Spleen (tissue), 11 donors: ENCODE results near the gene KIF25. TPM values are rescaled to one million over a fixed set of nuclear protein-coding genes. Genes with fewer than 3 reads are reported as not detected.

Experiments
- DNase-seq: peaks from one replicate; pipeline ENCODE4 v3.0.0-alpha.2; 2020
- H3K27ac ChIP-seq, 8 donors: fragments of 200-600 bp; sonication (generic) in 7 of 8; 1 replicate in 4 of 8; 2 replicates in 4 of 8; pipeline versions ENCODE4 v1.5.0 to v1.8.0; 2016 to 2021; ENCODE audit warnings: inconsistent platforms in 4 of 8, mild to moderate bottlenecking in 4 of 8, moderate library complexity in 1 of 8
- H3K27me3 ChIP-seq, 7 donors: fragments of 200-600 bp; sonication (generic) in 6 of 7; replicated peaks in 1 of 7; 1 replicate in 4 of 7; 2 replicates in 3 of 7; pipeline versions ENCODE4 v1.5.0 to v1.8.0; 2016 to 2021; ENCODE audit warnings: inconsistent platforms in 3 of 7, mild to moderate bottlenecking in 1 of 7
- H3K36me3 ChIP-seq, 6 donors: fragments of 200-600 bp; sonication (generic) in 5 of 6; 1 replicate in 4 of 6; 2 replicates in 2 of 6; pipeline versions ENCODE4 v1.5.0 to v1.8.0; 2016 to 2021; ENCODE audit warnings: inconsistent platforms in 2 of 6
- H3K4me1 ChIP-seq, 6 donors: fragments of 200-600 bp; sonication (generic) in 5 of 6; 1 replicate in 3 of 6; 2 replicates in 3 of 6; pipeline versions ENCODE4 v1.5.0 to v1.8.0; 2016 to 2021; ENCODE audit warnings: inconsistent platforms in 3 of 6
- H3K4me3 ChIP-seq, 8 donors: fragments of 200-600 bp; sonication (generic) in 7 of 8; 1 replicate in 4 of 8; 2 replicates in 4 of 8; pipeline versions ENCODE4 v1.5.0 to v1.8.0; 2016 to 2021; ENCODE audit warnings: inconsistent platforms in 4 of 8, mild to moderate bottlenecking in 4 of 8, moderate library complexity in 2 of 8
- H3K9me3 ChIP-seq, 8 donors: fragments of 200-600 bp; sonication (generic) in 7 of 8; 1 replicate in 4 of 8; 2 replicates in 4 of 8; pipeline versions ENCODE4 v1.5.0 to v1.8.0; 2016 to 2021; ENCODE audit warnings: inconsistent platforms in 4 of 8
- CTCF ChIP-seq, 11 experiments: fragments of 200-600 bp in 7 of 11; fragments of 450-650 bp in 4 of 11; sonication (generic) in 4 of 11; IDR thresholded peaks in 8 of 11; conservative IDR thresholded peaks in 3 of 11; 1 replicate in 7 of 11; 2 replicates in 4 of 11; pipeline versions ENCODE4 v1.4.0 to v1.8.0; 2016 to 2021; ENCODE audit warnings: antibody characterized with exemption in 11 of 11, inconsistent platforms in 4 of 11, mild to moderate bottlenecking in 1 of 11
- POLR2A ChIP-seq, 3 donors: fragments of 450-650 bp; IDR thresholded peaks; one replicate each; pipeline ENCODE4 v1.5.1; 2017; ENCODE audit warnings: antibody characterized with exemption in 3 of 3, mild to moderate bottlenecking in 1 of 3
- POLR2AphosphoS5 ChIP-seq, 3 donors: sonication (generic); formaldehyde crosslinking; IDR thresholded peaks; one replicate each; pipeline ENCODE4 v1.5.1; 2017; ENCODE audit warnings: antibody characterized with exemption in 3 of 3
- WGBS, 5 donors: extraction: QIAGEN DNeasy Blood & Tissue Kit in 3 of 5; methylation state at CpG; one replicate each; pipeline versions ENCODE4 v1.1.5 to v1.1.7; 2013 to 2018; 5-methylcytosine and 5-hydroxymethylcytosine counted together
- intact Hi-C: fragments of 100-400 bp; cut with DNase I; formaldehyde crosslinking; loops from one replicate; pipeline ENCODE4 v1.15.0; 2023; ENCODE audit warnings: low total_unique reads
- polyA plus RNA-seq, 3 donors: library from polyadenylated mRNA; stranded (reverse); fragments of 200-250 nt; gene quantifications; one replicate each; pipeline ENCODE4 v1.2.1, GENCODE V29; 2013
- total RNA-seq, 7 donors: library from RNA; depleted of rRNA in 3 of 7; stranded (reverse); fragments of >200 nt in 3 of 7; fragmentation: NEBNext Ultra II Directional in 4 of 7; extraction: Animal tissue kit (Norgen Biotek cat#: 25700) in 4 of 7; gene quantifications; one replicate each; pipeline versions ENCODE4 v1.1.0 to v1.2.1, GENCODE V29; 2016 to 2021
- donor health status: healthy with polysubstance abuse.
- donor health status: DM: no; HTN: no; CAD: no; lungs with moderate emphysema.
- donor health status: DM: no; HTN: no; CAD: no.
- donor health status: Bipolar disorder and iron deficiency.
- donor health status: healthy.
- donor health status: DM: no; HTN: no; CAD: no.
- donor health status: DM: yes; HTN: yes; CAD: no.

KIF25 gene
- total and polyA plus RNA-seq, 10 donors: 0.32 to 1.7 (median 0.49) TPM; not detected in 3

GRCh38 chr6:168053086-168053956, 55.9 kb downstream of the KIF25 start:
- Histone ChIP-seq H3K4me1 (peaks cover 0 to 3% (median 0%) of the 10 kb centered on the region in 6 donors), H3K4me3 (no peak overlapping the region), H3K27me3 (no peaks in the 10 kb centered on the region), H3K27ac (no peak overlapping the region), H3K9me3 (no peaks in the 10 kb centered on the region), H3K36me3 (no peaks in the 10 kb centered on the region)
- WGBS, 5 donors: 86 to 92% (median 86%) methylated on average over 37 to 38 of the region's 38 CpGs
- DNase-seq: peak; percentile 67
- TF ChIP-seq POLR2A (IDR thresholded peaks at IDR 0.05) (no peak), POLR2AphosphoS5 (IDR thresholded peaks at IDR 0.05) (no peak), CTCF (IDR thresholded peaks at IDR 0.05 in 8 of 11, conservative IDR thresholded peaks at IDR 0.05 in 3 of 11) (no peak)
- intact Hi-C loops: no loop called here

GRCh38 chr6:168053957-168054471, 56.5 kb downstream of the KIF25 start:
- TF ChIP-seq CTCF (IDR thresholded peaks at IDR 0.05 in 8 of 11, conservative IDR thresholded peaks at IDR 0.05 in 3 of 11) (no peak), POLR2A (IDR thresholded peaks at IDR 0.05) (no peak), POLR2AphosphoS5 (IDR thresholded peaks at IDR 0.05) (no peak)
- DNase-seq: peak; percentile 78
- no peaks in the 10 kb centered on the region for H3K36me3 ChIP-seq
- H3K9me3 ChIP-seq: no peaks in the 10 kb centered on the region
- 90 to 96% (median 92%) methylated on average over 7 to 14 of the region's 14 CpGs for WGBS, 5 donors
- intact Hi-C loops: no loop called here
- no peak overlapping the region for H3K4me3 ChIP-seq
- H3K4me1 ChIP-seq: peaks cover 0 to 3% (median 0%) of the 10 kb centered on the region in 6 donors
- H3K27ac ChIP-seq: no peak overlapping the region
- no peaks in the 10 kb centered on the region for H3K27me3 ChIP-seq

- no peaks in the 10 kb centered on the region for H3K27me3 ChIP-seq
- no peaks in the 10 kb centered on the region for H3K9me3 ChIP-seq
- peaks cover 0 to 3% (median 0%) of the 10 kb centered on the region in 6 donors for H3K4me1 ChIP-seq
- 75 to 80% (median 78%) methylated on average over 16 to 18 of the region's 18 CpGs for WGBS, 5 donors
- no peak overlapping the region for H3K4me3 ChIP-seq
- no peak for TF ChIP-seq POLR2A (IDR thresholded peaks at IDR 0.05)
- no peak for TF ChIP-seq POLR2AphosphoS5 (IDR thresholded peaks at IDR 0.05)
- TF ChIP-seq CTCF (IDR thresholded peaks at IDR 0.05 in 8 of 11, conservative IDR thresholded peaks at IDR 0.05 in 3 of 11): no peak
- peak; percentile 66 for DNase-seq
- H3K36me3 ChIP-seq: no peaks in the 10 kb centered on the region
- H3K27ac ChIP-seq: no peak overlapping the region
- intact Hi-C loops: no loop called here
These were observed 57.5 kb downstream of the KIF25 start for GRCh38 chr6:168054765-168055560.
